ENCODE data around the gene CRLF2.

DNA sequence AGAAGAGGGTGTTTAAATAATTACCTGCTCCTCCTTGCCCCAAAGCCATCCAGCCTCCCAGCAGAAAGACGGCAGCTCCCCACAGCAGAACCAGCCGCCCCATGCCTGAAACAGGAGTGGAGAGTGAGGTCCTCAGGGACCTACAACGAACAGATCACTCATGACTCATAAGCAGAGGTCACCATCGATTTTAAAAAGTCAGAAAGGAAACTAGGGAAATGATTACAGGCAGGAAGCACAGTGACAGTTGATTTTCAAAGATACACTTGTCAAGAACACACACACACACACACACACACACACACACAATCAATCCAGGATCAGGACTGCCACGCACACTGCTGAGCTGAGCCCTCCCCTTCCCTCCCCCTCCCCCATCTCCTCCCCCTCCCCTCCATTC lies at the start of gene CRLF2:
- TF ChIP-seq TBL1XR1 (IDR thresholded peaks at IDR 0.05; ENCODE audit: low read depth, low read length) (peak; percentile 76; the same call in 1 of the 2 replicates), TAF1 (IDR thresholded peaks at IDR 0.05; ENCODE audit: borderline replicate concordance, low read depth, low read length) (0 out of 2 replicates have a peak, but pooled peaks have one; percentile 53), WRNIP1 (IDR thresholded peaks at IDR 0.05; ENCODE audit: borderline replicate concordance, low read depth, low read length) (no peak), POLR2AphosphoS5 (IDR thresholded peaks at IDR 0.05; ENCODE audit: low read length) (0 out of 2 replicates have a peak, but pooled peaks have one; percentile 48), CREB1 (IDR thresholded peaks at IDR 0.05; ENCODE audit: low read depth) (peak; percentile 57), NFYA (IDR thresholded peaks at IDR 0.05; ENCODE audit: borderline replicate concordance, low read depth, low read length) (no peak), STAT3 (IDR thresholded peaks at IDR 0.05; ENCODE audit: low read depth, low read length) (no peak), IKZF1 (conservative IDR thresholded peaks at IDR 0.05) (peak; percentile 91), SP1 (IDR thresholded peaks at IDR 0.05; ENCODE audit: low read depth, low read length) (peak; percentile 66)
- TF ChIP-seq, protein P1, sequence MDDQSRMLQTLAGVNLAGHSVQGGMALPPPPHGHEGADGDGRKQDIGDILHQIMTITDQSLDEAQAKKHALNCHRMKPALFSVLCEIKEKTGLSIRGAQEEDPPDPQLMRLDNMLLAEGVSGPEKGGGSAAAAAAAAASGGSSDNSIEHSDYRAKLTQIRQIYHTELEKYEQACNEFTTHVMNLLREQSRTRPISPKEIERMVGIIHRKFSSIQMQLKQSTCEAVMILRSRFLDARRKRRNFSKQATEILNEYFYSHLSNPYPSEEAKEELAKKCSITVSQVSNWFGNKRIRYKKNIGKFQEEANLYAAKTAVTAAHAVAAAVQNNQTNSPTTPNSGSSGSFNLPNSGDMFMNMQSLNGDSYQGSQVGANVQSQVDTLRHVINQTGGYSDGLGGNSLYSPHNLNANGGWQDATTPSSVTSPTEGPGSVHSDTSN (IDR thresholded peaks at IDR 0.05; ENCODE audit: insufficient replicate concordance, low read depth, low read length), result peak; percentile 4
- TF ChIP-seq, protein P2, sequence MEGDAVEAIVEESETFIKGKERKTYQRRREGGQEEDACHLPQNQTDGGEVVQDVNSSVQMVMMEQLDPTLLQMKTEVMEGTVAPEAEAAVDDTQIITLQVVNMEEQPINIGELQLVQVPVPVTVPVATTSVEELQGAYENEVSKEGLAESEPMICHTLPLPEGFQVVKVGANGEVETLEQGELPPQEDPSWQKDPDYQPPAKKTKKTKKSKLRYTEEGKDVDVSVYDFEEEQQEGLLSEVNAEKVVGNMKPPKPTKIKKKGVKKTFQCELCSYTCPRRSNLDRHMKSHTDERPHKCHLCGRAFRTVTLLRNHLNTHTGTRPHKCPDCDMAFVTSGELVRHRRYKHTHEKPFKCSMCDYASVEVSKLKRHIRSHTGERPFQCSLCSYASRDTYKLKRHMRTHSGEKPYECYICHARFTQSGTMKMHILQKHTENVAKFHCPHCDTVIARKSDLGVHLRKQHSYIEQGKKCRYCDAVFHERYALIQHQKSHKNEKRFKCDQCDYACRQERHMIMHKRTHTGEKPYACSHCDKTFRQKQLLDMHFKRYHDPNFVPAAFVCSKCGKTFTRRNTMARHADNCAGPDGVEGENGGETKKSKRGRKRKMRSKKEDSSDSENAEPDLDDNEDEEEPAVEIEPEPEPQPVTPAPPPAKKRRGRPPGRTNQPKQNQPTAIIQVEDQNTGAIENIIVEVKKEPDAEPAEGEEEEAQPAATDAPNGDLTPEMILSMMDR (IDR thresholded peaks at IDR 0.05 in 2 of 3, conservative IDR thresholded peaks at IDR 0.05 in 1 of 3; ENCODE audit: control insufficient read depth in 2 of 3, extremely low read depth in 1 of 3, insufficient read depth in 1 of 3, low read depth in 3 of 3, low read length in 3 of 3), result no peak
- TF ChIP-seq, protein P3, sequence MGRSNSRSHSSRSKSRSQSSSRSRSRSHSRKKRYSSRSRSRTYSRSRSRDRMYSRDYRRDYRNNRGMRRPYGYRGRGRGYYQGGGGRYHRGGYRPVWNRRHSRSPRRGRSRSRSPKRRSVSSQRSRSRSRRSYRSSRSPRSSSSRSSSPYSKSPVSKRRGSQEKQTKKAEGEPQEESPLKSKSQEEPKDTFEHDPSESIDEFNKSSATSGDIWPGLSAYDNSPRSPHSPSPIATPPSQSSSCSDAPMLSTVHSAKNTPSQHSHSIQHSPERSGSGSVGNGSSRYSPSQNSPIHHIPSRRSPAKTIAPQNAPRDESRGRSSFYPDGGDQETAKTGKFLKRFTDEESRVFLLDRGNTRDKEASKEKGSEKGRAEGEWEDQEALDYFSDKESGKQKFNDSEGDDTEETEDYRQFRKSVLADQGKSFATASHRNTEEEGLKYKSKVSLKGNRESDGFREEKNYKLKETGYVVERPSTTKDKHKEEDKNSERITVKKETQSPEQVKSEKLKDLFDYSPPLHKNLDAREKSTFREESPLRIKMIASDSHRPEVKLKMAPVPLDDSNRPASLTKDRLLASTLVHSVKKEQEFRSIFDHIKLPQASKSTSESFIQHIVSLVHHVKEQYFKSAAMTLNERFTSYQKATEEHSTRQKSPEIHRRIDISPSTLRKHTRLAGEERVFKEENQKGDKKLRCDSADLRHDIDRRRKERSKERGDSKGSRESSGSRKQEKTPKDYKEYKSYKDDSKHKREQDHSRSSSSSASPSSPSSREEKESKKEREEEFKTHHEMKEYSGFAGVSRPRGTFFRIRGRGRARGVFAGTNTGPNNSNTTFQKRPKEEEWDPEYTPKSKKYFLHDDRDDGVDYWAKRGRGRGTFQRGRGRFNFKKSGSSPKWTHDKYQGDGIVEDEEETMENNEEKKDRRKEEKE (IDR thresholded peaks at IDR 0.05), result no peak
- TF ChIP-seq, protein P4, sequence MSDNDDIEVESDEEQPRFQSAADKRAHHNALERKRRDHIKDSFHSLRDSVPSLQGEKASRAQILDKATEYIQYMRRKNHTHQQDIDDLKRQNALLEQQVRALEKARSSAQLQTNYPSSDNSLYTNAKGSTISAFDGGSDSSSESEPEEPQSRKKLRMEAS (IDR thresholded peaks at IDR 0.05; ENCODE audit: low read depth, low read length), result no peak

Data from GM12878 (cell line).